ENCODE data around the gene SLC5A7. TPM values are rescaled to one million over a fixed set of nuclear protein-coding genes. Genes with fewer than 3 reads are reported as not detected.
A peak's percentile ranks its signal among the peaks of the same experiment; 100 is the strongest.

Gene SLC5A7
- total and polyA plus RNA-seq, 4 donors: under 0.01 TPM; not detected in 3

- Histone ChIP-seq H3K4me1 (ENCODE audit: control insufficient read depth in 4 of 4, insufficient read depth in 4 of 4, low read length in 3 of 4) (no peaks in the 10 kb centered on the region), H3K4me3 (ENCODE audit: low read depth in 1 of 3, low read length in 3 of 3) (no peak overlapping the region), H3K27ac (ENCODE audit: low read depth in 1 of 2, low read length in 2 of 2) (no peak overlapping the region), H3K9ac (ENCODE audit: low read depth in 1 of 2, low read length in 2 of 2) (no peak overlapping the region), H3K9me3 (ENCODE audit: control insufficient read depth in 4 of 4, low read length in 3 of 4) (no peaks in the 10 kb centered on the region), H3K36me3 (ENCODE audit: control insufficient read depth in 4 of 4, insufficient read depth in 3 of 4, low read depth in 1 of 4, low read length in 3 of 4) (no peaks in the 10 kb centered on the region), H3K27me3 (ENCODE audit: control insufficient read depth in 4 of 4, insufficient read depth in 4 of 4, low read length in 3 of 4) (no peaks in the 10 kb centered on the region)
- no peak for DNase-seq (ENCODE audit: low spot score)
- WGBS: 93% methylated on average over 23 of the region's 23 CpGs
- TF ChIP-seq RAD21 (IDR thresholded peaks at IDR 0.05) (no peak), JUND (IDR thresholded peaks at IDR 0.05) (no peak), RXRA (IDR thresholded peaks at IDR 0.05) (no peak), HNF4A (conservative IDR thresholded peaks at IDR 0.05) (no peak), EGR1 (IDR thresholded peaks at IDR 0.05; ENCODE audit: low read depth in 2 of 2) (no peak), YY1 (IDR thresholded peaks at IDR 0.05) (no peak), TAF1 (conservative IDR thresholded peaks at IDR 0.05) (no peak), GABPA (IDR thresholded peaks at IDR 0.05 in 1 of 2, conservative IDR thresholded peaks at IDR 0.05 in 1 of 2) (no peak), SP1 (IDR thresholded peaks at IDR 0.05) (no peak)
- TF ChIP-seq, protein P1, sequence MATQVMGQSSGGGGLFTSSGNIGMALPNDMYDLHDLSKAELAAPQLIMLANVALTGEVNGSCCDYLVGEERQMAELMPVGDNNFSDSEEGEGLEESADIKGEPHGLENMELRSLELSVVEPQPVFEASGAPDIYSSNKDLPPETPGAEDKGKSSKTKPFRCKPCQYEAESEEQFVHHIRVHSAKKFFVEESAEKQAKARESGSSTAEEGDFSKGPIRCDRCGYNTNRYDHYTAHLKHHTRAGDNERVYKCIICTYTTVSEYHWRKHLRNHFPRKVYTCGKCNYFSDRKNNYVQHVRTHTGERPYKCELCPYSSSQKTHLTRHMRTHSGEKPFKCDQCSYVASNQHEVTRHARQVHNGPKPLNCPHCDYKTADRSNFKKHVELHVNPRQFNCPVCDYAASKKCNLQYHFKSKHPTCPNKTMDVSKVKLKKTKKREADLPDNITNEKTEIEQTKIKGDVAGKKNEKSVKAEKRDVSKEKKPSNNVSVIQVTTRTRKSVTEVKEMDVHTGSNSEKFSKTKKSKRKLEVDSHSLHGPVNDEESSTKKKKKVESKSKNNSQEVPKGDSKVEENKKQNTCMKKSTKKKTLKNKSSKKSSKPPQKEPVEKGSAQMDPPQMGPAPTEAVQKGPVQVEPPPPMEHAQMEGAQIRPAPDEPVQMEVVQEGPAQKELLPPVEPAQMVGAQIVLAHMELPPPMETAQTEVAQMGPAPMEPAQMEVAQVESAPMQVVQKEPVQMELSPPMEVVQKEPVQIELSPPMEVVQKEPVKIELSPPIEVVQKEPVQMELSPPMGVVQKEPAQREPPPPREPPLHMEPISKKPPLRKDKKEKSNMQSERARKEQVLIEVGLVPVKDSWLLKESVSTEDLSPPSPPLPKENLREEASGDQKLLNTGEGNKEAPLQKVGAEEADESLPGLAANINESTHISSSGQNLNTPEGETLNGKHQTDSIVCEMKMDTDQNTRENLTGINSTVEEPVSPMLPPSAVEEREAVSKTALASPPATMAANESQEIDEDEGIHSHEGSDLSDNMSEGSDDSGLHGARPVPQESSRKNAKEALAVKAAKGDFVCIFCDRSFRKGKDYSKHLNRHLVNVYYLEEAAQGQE (IDR thresholded peaks at IDR 0.05): no peak
- TF ChIP-seq, protein P2, sequence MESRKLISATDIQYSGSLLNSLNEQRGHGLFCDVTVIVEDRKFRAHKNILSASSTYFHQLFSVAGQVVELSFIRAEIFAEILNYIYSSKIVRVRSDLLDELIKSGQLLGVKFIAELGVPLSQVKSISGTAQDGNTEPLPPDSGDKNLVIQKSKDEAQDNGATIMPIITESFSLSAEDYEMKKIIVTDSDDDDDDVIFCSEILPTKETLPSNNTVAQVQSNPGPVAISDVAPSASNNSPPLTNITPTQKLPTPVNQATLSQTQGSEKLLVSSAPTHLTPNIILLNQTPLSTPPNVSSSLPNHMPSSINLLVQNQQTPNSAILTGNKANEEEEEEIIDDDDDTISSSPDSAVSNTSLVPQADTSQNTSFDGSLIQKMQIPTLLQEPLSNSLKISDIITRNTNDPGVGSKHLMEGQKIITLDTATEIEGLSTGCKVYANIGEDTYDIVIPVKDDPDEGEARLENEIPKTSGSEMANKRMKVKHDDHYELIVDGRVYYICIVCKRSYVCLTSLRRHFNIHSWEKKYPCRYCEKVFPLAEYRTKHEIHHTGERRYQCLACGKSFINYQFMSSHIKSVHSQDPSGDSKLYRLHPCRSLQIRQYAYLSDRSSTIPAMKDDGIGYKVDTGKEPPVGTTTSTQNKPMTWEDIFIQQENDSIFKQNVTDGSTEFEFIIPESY (IDR thresholded peaks at IDR 0.05): no peak
- TF ChIP-seq, protein P3, sequence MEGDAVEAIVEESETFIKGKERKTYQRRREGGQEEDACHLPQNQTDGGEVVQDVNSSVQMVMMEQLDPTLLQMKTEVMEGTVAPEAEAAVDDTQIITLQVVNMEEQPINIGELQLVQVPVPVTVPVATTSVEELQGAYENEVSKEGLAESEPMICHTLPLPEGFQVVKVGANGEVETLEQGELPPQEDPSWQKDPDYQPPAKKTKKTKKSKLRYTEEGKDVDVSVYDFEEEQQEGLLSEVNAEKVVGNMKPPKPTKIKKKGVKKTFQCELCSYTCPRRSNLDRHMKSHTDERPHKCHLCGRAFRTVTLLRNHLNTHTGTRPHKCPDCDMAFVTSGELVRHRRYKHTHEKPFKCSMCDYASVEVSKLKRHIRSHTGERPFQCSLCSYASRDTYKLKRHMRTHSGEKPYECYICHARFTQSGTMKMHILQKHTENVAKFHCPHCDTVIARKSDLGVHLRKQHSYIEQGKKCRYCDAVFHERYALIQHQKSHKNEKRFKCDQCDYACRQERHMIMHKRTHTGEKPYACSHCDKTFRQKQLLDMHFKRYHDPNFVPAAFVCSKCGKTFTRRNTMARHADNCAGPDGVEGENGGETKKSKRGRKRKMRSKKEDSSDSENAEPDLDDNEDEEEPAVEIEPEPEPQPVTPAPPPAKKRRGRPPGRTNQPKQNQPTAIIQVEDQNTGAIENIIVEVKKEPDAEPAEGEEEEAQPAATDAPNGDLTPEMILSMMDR (IDR thresholded peaks at IDR 0.05; ENCODE audit: low read depth, low read length, missing input control): no peak
These were observed 45.2 kb downstream of the SLC5A7 start for GRCh38 chr2:108031471-108031941.

- H3K27ac ChIP-seq (ENCODE audit: low read depth in 1 of 2, low read length in 2 of 2): no peak overlapping the region
- H3K9me3 ChIP-seq (ENCODE audit: control insufficient read depth in 4 of 4, low read length in 3 of 4): no peaks in the 10 kb centered on the region
- no peaks in the 10 kb centered on the region for H3K4me1 ChIP-seq (ENCODE audit: control insufficient read depth in 4 of 4, insufficient read depth in 4 of 4, low read length in 3 of 4)
- TF ChIP-seq FOXA1 (IDR thresholded peaks at IDR 0.05) (no peak), RAD21 (IDR thresholded peaks at IDR 0.05) (peak in 1 of 2 donors; percentile 31), NR2F2 (IDR thresholded peaks at IDR 0.05) (no peak)
- TF ChIP-seq, protein P4, sequence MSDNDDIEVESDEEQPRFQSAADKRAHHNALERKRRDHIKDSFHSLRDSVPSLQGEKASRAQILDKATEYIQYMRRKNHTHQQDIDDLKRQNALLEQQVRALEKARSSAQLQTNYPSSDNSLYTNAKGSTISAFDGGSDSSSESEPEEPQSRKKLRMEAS (IDR thresholded peaks at IDR 0.05): no peak
- DNase-seq (ENCODE audit: low spot score): no peak
- H3K36me3 ChIP-seq (ENCODE audit: control insufficient read depth in 4 of 4, insufficient read depth in 3 of 4, low read depth in 1 of 4, low read length in 3 of 4): no peaks in the 10 kb centered on the region
- no peak overlapping the region for H3K9ac ChIP-seq (ENCODE audit: low read depth in 1 of 2, low read length in 2 of 2)
- H3K27me3 ChIP-seq (ENCODE audit: control insufficient read depth in 4 of 4, insufficient read depth in 4 of 4, low read length in 3 of 4): peaks cover 0 to 2% (median 0%) of the 10 kb centered on the region in 4 donors
- H3K4me3 ChIP-seq (ENCODE audit: low read depth in 1 of 3, low read length in 3 of 3): no peak overlapping the region
These were observed 48.5 kb downstream of the SLC5A7 start for GRCh38 chr2:108034843-108035242.

Measured in liver (tissue), 9 donors.